Brain microvascular endothelial cell (primary cell): ENCODE results near the gene TNNI2.

Experiments used
- DNase-seq: peaks from one replicate; pipeline ENCODE4 v3.0.0-alpha.2; 2020
- H3K27ac ChIP-seq: fragments of 250-450 bp; sonication (Bioruptor Pico); 2 replicates; pipeline ENCODE4 v1.5.1; 2020; ENCODE audit warnings: mild to moderate bottlenecking, moderate library complexity
- H3K27me3 ChIP-seq: fragments of 250-450 bp; sonication (Bioruptor Pico); replicated peaks from 2 replicates; pipeline ENCODE4 v1.5.1; 2020; ENCODE audit warnings: mild to moderate bottlenecking
- H3K36me3 ChIP-seq: fragments of 250-450 bp; sonication (Bioruptor Pico); replicated peaks from 2 replicates; pipeline ENCODE4 v1.5.1; 2020; ENCODE audit warnings: mild to moderate bottlenecking
- H3K4me3 ChIP-seq: 2 replicates; pipeline ENCODE4 v1.5.1; 2011; ENCODE audit warnings: low read depth, mild to moderate bottlenecking, control low read depth, low read length, moderate library complexity
- CTCF ChIP-seq: IDR thresholded peaks from 2 replicates; pipeline ENCODE4 v1.5.1; 2011; ENCODE audit warnings: low read depth, mild to moderate bottlenecking, moderate library complexity, low read length, control low read depth, inconsistent platforms; ENCODE audit errors: missing control alignments
- in situ Hi-C: cut with HindIII; loops from 2 replicates; pipeline ENCODE4 v1.10.0; 2017; ENCODE audit warnings: low sequenced_read_pairs, low pct_ligation_motif_present

The TNNI2 gene

GRCh38 chr11:1879342-1879940 is 40.7 kb downstream of the TNNI2 start:
- H3K4me3 ChIP-seq = no peak overlapping the region
- in situ Hi-C loops = no loop called here
- no peak for TF ChIP-seq CTCF

GRCh38 chr11:1879941-1880720 is 41.4 kb downstream of the TNNI2 start:
- Histone ChIP-seq H3K36me3 (no peaks in the 10 kb centered on the region), H3K27me3 (no peaks in the 10 kb centered on the region), H3K4me3 (no peak overlapping the region), H3K27ac (no peak overlapping the region)
- no peak for TF ChIP-seq CTCF
- no peak for DNase-seq
- in situ Hi-C loops = no loop called here

More at GRCh38 chr11:1879342-1879940, 40.7 kb downstream of the TNNI2 start:
- Histone ChIP-seq H3K27me3 (no peaks in the 10 kb centered on the region), H3K36me3 (no peaks in the 10 kb centered on the region), H3K27ac (no peak overlapping the region)
- no peak for DNase-seq

GRCh38 chr11:1880746-1881441 is 42.1 kb downstream of the TNNI2 start:
- no peak for TF ChIP-seq CTCF
- in situ Hi-C loops = no loop called here
- Histone ChIP-seq H3K36me3 (no peaks in the 10 kb centered on the region), H3K27ac (no peak overlapping the region), H3K4me3 (no peak overlapping the region), H3K27me3 (no peaks in the 10 kb centered on the region)
- no peak for DNase-seq

GRCh38 chr11:1881442-1882264 is 42.9 kb downstream of the TNNI2 start:
- no peaks in the 10 kb centered on the region for H3K36me3 ChIP-seq
- H3K27ac ChIP-seq = no peak overlapping the region
- in situ Hi-C loops = no loop called here
- no peak for DNase-seq
- H3K27me3 ChIP-seq = no peaks in the 10 kb centered on the region
- no peak for TF ChIP-seq CTCF
- H3K4me3 ChIP-seq = no peak overlapping the region

- no peaks in the 10 kb centered on the region for H3K36me3 ChIP-seq
- H3K27me3 ChIP-seq = no peaks in the 10 kb centered on the region
- H3K4me3 ChIP-seq = no peak overlapping the region
- no peak overlapping the region for H3K27ac ChIP-seq
- peak; percentile 41 for DNase-seq
- TF ChIP-seq CTCF = peak; percentile 96
- in situ Hi-C loops = no loop called here
Observed at GRCh38 chr11:1882265-1883238, 43.8 kb downstream of the TNNI2 start.
